Activated CD4-positive, alpha-beta memory T cell treated with anti-CD3 and anti-CD28 coated beads, Interleukin-2, amount 10 ng/mL, durations not matched to agents 7 days and 5 days (primary cell): ENCODE results near the gene MTCL1. TPM values are rescaled to one million over a fixed set of nuclear protein-coding genes. Genes with fewer than 3 reads are reported as not detected.

Experiments used
- CTCF ChIA-PET: fragments of 350-600 bp; sonication (Branson Sonifier 250); formaldehyde crosslinking; loops from one replicate; lab custom pipeline; 2021; ENCODE audit warnings: antibody characterized with exemption, inconsistent platforms; lab: Charles Lee
- POLR2A ChIA-PET: fragments of 350-600 bp; sonication (Branson Sonifier 250); formaldehyde crosslinking; loops from one replicate; lab custom pipeline; 2021; ENCODE audit warnings: antibody characterized with exemption; lab: Charles Lee
- DNase-seq: peaks from one replicate; pipeline ENCODE4 v3.0.0-alpha.2; 2020
- H3K27ac Mint-ChIP-seq: one replicate; pipeline ENCODE4 v1.8.0; 2021; ENCODE audit warnings: mild to moderate bottlenecking, mixed read lengths
- H3K27me3 Mint-ChIP-seq: one replicate; pipeline ENCODE4 v1.8.0; 2021; ENCODE audit warnings: mixed read lengths
- H3K36me3 Mint-ChIP-seq: one replicate; pipeline ENCODE4 v1.8.0; 2021; ENCODE audit warnings: low read depth, mixed read lengths
- H3K4me1 Mint-ChIP-seq: one replicate; pipeline ENCODE4 v1.8.0; 2021; ENCODE audit warnings: mixed read lengths
- H3K4me3 Mint-ChIP-seq: one replicate; pipeline ENCODE4 v1.8.0; 2021; ENCODE audit warnings: mild to moderate bottlenecking, mixed read lengths
- H3K9me3 Mint-ChIP-seq: one replicate; pipeline ENCODE4 v1.8.0; 2021; ENCODE audit warnings: mixed read lengths
- total RNA-seq, 2 experiments: library from RNA; stranded (reverse); gene quantifications; one replicate each; pipeline ENCODE4 v1.2.3, GENCODE V29; 2021

The MTCL1 gene
- total RNA-seq, 2 experiments from 2014 or later: 0.75 to 1.1 TPM

- ChIA-PET POLR2A (interaction anchor here (0.6 kb wide), 1 partner anchor 147 kb away, joined by 3 read pairs; no protein-coding TSS in a partner anchor), CTCF (no interaction called here)
- Mint-ChIP-seq H3K27ac (no peak overlapping the region), H3K27me3 (peaks cover 5% of the 10 kb centered on the region), H3K4me1 (peaks cover 2% of the 10 kb centered on the region), H3K9me3 (no peaks in the 10 kb centered on the region), H3K4me3 (no peak overlapping the region), H3K36me3 (no peaks in the 10 kb centered on the region)
- no peak for DNase-seq
Observed at GRCh38 chr18:8669571-8669970, 35.8 kb upstream of the MTCL1 start.

DNA sequence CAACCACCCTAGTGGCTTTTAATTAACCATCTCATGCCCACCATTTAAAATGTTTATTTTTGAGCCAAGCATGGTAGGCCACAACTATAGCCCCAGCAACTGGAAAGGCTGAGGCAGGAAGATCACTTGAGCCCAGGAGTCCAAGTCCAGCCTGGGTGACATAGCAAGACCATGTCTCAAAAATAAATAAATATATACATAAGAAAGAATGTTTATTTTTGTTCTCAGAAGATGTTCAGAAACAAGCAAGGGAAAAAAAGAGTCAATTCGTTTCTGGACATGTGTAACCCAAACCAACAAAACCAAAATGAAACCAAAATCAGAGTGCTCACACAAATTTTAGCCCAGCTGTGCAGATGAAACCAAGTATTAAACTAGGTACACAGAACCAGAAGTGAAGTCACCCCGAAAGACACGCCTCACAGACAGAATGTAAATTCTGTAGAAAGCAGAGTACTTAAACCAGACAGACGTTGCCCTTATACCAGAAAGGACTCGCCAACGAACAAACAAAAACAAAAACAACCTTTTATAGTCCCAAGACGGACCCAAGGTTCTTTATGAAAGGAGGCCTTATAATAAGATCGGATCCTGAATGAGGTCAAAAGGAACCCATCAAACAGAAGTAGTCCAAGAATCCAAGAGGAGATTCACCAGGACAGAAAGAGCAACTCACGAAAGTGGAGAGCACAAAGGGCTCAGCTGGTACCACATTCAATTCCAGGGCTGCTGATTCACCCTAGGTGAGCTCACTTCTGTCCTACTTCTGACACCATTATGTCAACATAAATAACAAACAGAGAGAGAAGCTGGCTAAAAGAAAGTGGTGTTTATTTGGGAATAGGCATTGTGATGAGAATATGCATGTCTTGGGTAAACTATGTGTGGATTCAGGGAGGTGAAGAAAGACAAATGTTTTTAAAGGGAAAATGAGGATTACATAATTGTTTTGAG is 31.8 kb upstream of the MTCL1 start:
- ChIA-PET CTCF (no interaction called here), POLR2A (no interaction called here)
- no peak overlapping the region for H3K27ac Mint-ChIP-seq
- no peak overlapping the region for H3K4me3 Mint-ChIP-seq
- no peak for DNase-seq
- no peaks in the 10 kb centered on the region for H3K9me3 Mint-ChIP-seq
- peaks cover 5% of the 10 kb centered on the region for H3K27me3 Mint-ChIP-seq
- H3K4me1 Mint-ChIP-seq: no peaks in the 10 kb centered on the region
- no peaks in the 10 kb centered on the region for H3K36me3 Mint-ChIP-seq

DNA sequence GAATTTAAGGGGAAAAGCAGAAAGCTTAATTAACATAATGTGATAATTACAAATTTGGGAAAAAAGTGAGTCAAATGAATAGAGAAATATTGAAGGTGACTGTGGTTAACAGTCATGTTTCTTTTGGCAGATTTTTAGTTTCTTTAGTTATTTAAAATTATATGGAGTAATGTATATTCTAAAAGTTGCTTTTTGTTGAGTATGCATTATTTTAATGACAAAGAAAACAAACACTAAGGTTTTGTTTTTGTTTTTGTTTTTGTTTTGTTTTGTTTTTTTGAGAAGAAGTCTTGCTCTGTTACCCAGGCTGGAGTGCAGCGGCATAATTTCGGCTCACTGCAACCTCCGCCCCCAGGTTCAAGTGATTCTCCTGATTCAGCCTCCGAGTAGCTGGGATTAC is 30.3 kb upstream of the MTCL1 start:
- POLR2A ChIA-PET: no interaction called here
- no peak overlapping the region for H3K27ac Mint-ChIP-seq
- no peak for DNase-seq
- peaks cover 5% of the 10 kb centered on the region for H3K27me3 Mint-ChIP-seq
- no peaks in the 10 kb centered on the region for H3K36me3 Mint-ChIP-seq
- no peaks in the 10 kb centered on the region for H3K4me1 Mint-ChIP-seq
- no peak overlapping the region for H3K4me3 Mint-ChIP-seq
- H3K9me3 Mint-ChIP-seq: no peaks in the 10 kb centered on the region
- CTCF ChIA-PET: no interaction called here

- Mint-ChIP-seq H3K36me3 (no peaks in the 10 kb centered on the region), H3K27me3 (no peaks in the 10 kb centered on the region), H3K4me3 (no peak overlapping the region), H3K4me1 (no peaks in the 10 kb centered on the region), H3K27ac (no peak overlapping the region), H3K9me3 (no peaks in the 10 kb centered on the region)
- DNase-seq: no peak
- POLR2A ChIA-PET: no interaction called here
- CTCF ChIA-PET: interaction anchor here (1.0 to 1.5 kb wide), 2 partner anchors 14 to 307 kb away, joined by 3 to 6 read pairs; no protein-coding TSS in a partner anchor
Observed at GRCh38 chr18:8681196-8681595, 24.2 kb upstream of the MTCL1 start.

GRCh38 chr18:8684577-8684976 is 20.8 kb upstream of the MTCL1 start:
- no peaks in the 10 kb centered on the region for H3K27me3 Mint-ChIP-seq
- POLR2A ChIA-PET: no interaction called here
- no peak overlapping the region for H3K4me3 Mint-ChIP-seq
- H3K4me1 Mint-ChIP-seq: no peaks in the 10 kb centered on the region
- H3K36me3 Mint-ChIP-seq: no peaks in the 10 kb centered on the region
- CTCF ChIA-PET: no interaction called here
- DNase-seq: no peak
- H3K27ac Mint-ChIP-seq: no peak overlapping the region
- no peaks in the 10 kb centered on the region for H3K9me3 Mint-ChIP-seq

DNA sequence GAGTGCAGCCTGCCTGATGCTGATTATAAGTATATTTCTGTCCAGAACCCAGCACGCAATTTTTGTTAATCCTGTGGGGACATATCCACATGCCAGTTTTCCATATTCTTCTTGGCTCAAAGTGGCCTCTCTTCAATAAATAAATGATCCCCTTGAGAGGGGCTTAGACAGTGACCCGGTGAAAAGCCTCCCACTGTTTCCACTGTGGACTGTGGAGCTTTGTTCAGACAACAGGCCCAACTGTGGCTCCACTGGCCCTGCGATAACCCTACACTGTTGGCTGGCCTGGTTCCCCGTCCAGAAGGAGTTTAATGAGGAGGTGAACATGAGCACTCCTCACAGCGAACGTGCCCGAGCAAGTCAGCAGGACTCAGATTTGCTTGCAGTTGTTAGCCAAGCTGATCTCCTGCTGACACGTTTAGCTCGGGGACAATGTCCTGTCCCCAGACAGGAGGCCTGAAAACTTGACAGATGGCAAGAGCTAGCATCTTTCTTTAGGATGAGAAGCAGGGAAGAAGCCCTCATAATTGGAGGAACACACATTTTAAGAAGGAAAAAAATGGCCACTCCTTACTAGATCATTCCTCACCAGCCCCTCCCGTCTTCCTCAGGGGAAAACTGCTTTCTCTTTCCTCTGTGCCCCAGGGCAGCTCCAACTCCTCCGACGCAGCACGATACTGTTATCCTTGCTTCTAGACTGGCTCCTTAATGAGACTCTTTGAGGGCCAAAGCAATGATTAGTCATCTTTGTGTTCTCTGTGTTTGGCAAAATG is 20.0 kb upstream of the MTCL1 start:
- no peak for DNase-seq
- Mint-ChIP-seq H3K36me3 (no peaks in the 10 kb centered on the region), H3K4me1 (no peaks in the 10 kb centered on the region), H3K4me3 (no peak overlapping the region), H3K9me3 (no peaks in the 10 kb centered on the region), H3K27me3 (no peaks in the 10 kb centered on the region), H3K27ac (no peak overlapping the region)
- ChIA-PET POLR2A (no interaction called here), CTCF (interaction anchor here (0.7 kb wide), 1 partner anchor 578 kb away, joined by 3 read pairs; no protein-coding TSS in a partner anchor)

DNA sequence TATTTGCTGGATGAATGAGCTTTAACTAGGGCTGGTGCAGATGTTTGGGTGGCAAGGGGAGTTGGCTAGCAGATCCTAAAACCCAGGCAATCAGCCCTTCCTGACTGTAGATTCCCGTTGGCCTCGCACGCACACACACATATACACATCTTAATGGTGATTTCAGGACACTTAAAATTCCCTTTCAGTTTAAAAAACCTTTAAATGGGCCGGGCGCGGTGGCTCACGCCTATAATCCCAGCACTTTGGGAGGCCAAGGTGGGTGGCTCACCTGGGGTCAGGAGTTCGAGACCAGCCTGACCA is 19.5 kb upstream of the MTCL1 start:
- H3K36me3 Mint-ChIP-seq: no peaks in the 10 kb centered on the region
- no peak for DNase-seq
- POLR2A ChIA-PET: no interaction called here
- no peaks in the 10 kb centered on the region for H3K27me3 Mint-ChIP-seq
- H3K4me1 Mint-ChIP-seq: no peaks in the 10 kb centered on the region
- CTCF ChIA-PET: interaction anchor here (0.7 kb wide), 1 partner anchor 577 kb away, joined by 3 read pairs; no protein-coding TSS in a partner anchor
- no peak overlapping the region for H3K4me3 Mint-ChIP-seq
- H3K27ac Mint-ChIP-seq: no peak overlapping the region
- no peaks in the 10 kb centered on the region for H3K9me3 Mint-ChIP-seq

DNA sequence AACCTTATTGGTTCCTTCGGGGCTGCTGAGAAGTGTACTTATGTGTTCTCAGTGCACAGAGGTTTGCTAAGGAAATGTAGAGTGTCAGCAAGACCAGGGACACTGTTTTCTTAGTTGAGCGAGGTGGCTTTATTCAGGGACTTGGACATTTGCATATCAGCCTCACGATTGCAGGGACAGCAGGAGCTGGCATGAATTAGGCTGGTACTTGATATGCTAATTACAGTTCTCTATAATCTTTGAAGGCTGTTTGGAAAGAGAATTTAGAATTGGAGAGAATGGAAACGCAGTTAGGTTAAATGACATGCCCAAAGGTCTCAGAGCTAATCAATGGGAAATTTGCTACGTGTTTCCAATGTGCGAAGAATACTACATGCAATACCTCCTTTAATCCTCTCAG is 18.7 kb upstream of the MTCL1 start:
- no peak for DNase-seq
- H3K36me3 Mint-ChIP-seq: no peaks in the 10 kb centered on the region
- H3K9me3 Mint-ChIP-seq: no peaks in the 10 kb centered on the region
- no peak overlapping the region for H3K27ac Mint-ChIP-seq
- CTCF ChIA-PET: interaction anchor here (1.1 to 1.6 kb wide), 3 partner anchors 9 to 33 kb away, joined by 4 to 5 read pairs (median 4); no protein-coding TSS in a partner anchor
- no peaks in the 10 kb centered on the region for H3K4me1 Mint-ChIP-seq
- POLR2A ChIA-PET: no interaction called here
- H3K27me3 Mint-ChIP-seq: no peaks in the 10 kb centered on the region
- no peak overlapping the region for H3K4me3 Mint-ChIP-seq

DNA sequence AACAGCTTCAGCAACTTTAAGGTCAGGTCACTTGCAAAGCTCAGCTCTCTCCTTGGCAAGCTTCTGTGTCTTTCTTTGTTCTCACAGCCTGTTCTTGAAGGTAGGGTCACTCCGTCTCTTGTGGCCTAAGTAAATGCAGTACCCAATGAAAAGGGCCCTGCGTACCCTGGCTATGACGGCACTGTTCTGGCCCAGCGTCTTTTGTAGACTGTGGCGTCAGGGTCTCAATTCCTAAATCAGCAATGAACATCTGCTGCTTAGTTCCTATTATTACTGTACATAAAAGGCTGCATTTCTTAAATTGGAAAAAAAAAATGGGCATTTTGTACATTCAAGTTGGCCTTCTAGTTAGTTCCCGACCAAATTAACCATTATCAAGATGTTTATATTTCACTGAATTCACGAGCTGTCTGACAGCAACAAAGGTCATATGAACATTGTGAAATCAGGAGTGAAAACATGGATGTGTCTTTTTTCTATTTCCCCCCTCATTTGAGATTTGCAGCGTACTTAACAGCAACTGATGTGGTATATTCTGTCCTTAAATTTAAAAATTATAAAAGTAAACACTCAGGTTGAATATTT is 17.0 kb upstream of the MTCL1 start:
- no peaks in the 10 kb centered on the region for H3K9me3 Mint-ChIP-seq
- H3K4me1 Mint-ChIP-seq: no peaks in the 10 kb centered on the region
- no peak overlapping the region for H3K27ac Mint-ChIP-seq
- POLR2A ChIA-PET: no interaction called here
- CTCF ChIA-PET: interaction anchor here (0.6 to 1.4 kb wide), 4 partner anchors 8 to 300 kb away, joined by 3 to 5 read pairs (median 3); no protein-coding TSS in a partner anchor
- H3K27me3 Mint-ChIP-seq: no peaks in the 10 kb centered on the region
- H3K4me3 Mint-ChIP-seq: no peak overlapping the region
- H3K36me3 Mint-ChIP-seq: no peaks in the 10 kb centered on the region
- no peak for DNase-seq

GRCh38 chr18:8688816-8689215 is 16.5 kb upstream of the MTCL1 start:
- H3K27ac Mint-ChIP-seq: no peak overlapping the region
- H3K4me1 Mint-ChIP-seq: no peaks in the 10 kb centered on the region
- DNase-seq: no peak
- H3K36me3 Mint-ChIP-seq: no peaks in the 10 kb centered on the region
- H3K9me3 Mint-ChIP-seq: no peaks in the 10 kb centered on the region
- no peaks in the 10 kb centered on the region for H3K27me3 Mint-ChIP-seq
- H3K4me3 Mint-ChIP-seq: no peak overlapping the region
- CTCF ChIA-PET: interaction anchor here (1.4 kb wide), 1 partner anchor 299 kb away, joined by 3 read pairs; no protein-coding TSS in a partner anchor
- POLR2A ChIA-PET: no interaction called here

DNA sequence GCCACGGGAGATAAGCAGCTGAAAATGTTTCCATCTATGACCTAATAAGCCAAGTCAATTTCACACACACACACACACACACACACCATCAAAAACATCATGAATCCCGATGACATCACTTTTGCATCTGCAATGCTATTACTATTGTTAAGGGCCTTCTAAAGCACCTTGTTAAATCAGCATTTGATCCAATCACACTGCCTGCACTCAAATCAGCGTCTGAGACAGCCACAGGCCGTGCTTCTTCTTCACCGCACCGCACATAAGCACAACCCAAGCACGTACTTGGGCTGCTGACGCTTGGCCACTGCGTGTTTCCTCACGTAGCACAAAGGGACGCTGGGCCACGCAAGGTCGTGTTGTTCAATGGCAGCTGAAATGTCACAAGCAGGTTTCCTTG is 15.8 kb upstream of the MTCL1 start:
- ChIA-PET CTCF (interaction anchor here (1.2 kb wide), 1 partner anchor 298 kb away, joined by 3 read pairs; no protein-coding TSS in a partner anchor), POLR2A (no interaction called here)
- no peaks in the 10 kb centered on the region for H3K36me3 Mint-ChIP-seq
- no peaks in the 10 kb centered on the region for H3K27me3 Mint-ChIP-seq
- no peak for DNase-seq
- no peak overlapping the region for H3K4me3 Mint-ChIP-seq
- no peaks in the 10 kb centered on the region for H3K4me1 Mint-ChIP-seq
- H3K9me3 Mint-ChIP-seq: no peaks in the 10 kb centered on the region
- H3K27ac Mint-ChIP-seq: no peak overlapping the region

- CTCF ChIA-PET: interaction anchor here (1.6 to 2.5 kb wide), 3 partner anchors 23 to 292 kb away, joined by 3 to 48 read pairs (median 6); no protein-coding TSS in a partner anchor
- no peaks in the 10 kb centered on the region for H3K4me1 Mint-ChIP-seq
- peaks cover 8% of the 10 kb centered on the region for H3K27me3 Mint-ChIP-seq
- DNase-seq: no peak
- POLR2A ChIA-PET: no interaction called here
- no peaks in the 10 kb centered on the region for H3K36me3 Mint-ChIP-seq
- no peak overlapping the region for H3K4me3 Mint-ChIP-seq
- no peak overlapping the region for H3K27ac Mint-ChIP-seq
- H3K9me3 Mint-ChIP-seq: no peaks in the 10 kb centered on the region
Observed at GRCh38 chr18:8694891-8695290, 10.5 kb upstream of the MTCL1 start.
